A549 (cell line): Measurements from ENCODE around the gene DNM1. TPM values are rescaled to one million over a fixed set of nuclear protein-coding genes. Genes with fewer than 3 reads are reported as not detected.

ENCODE experiments used
- ATAC-seq, 2 experiments: fragments of 200-7000 bp in 1 of 2; fragments of >200 bp in 1 of 2; cut with Nextera tagmentation in 1 of 2; cut with Tn5 transposase in 1 of 2; 3 replicates each; pipeline versions ENCODE4 v1.8.0 to v1.9.1; 2018 to 2020; ENCODE audit warnings: mild to moderate bottlenecking in 1 of 2, moderate library complexity in 1 of 2
- CTCF ChIA-PET: fragments of 300-600 bp; sonication (Branson Sonifier 250); formaldehyde crosslinking; extraction: SDS; loops from one replicate; lab custom pipeline; 2021; ENCODE audit warnings: antibody characterized with exemption, inconsistent platforms; lab: Yijun Ruan, JAX
- POLR2A ChIA-PET: fragments of 350-600 bp; formaldehyde crosslinking; extraction: SDS; loops from one replicate; lab custom pipeline; 2021; ENCODE audit warnings: antibody characterized with exemption, inconsistent platforms; lab: Yijun Ruan, JAX
- DNase-seq, 2 experiments: peaks; one replicate each; pipeline versions ENCODE4 v3.0.0 to v3.0.0-alpha.2; 2011 to 2016; ENCODE audit warnings: low read depth in 1 of 2, low spot score in 1 of 2
- FAIRE-seq: peaks from 2 replicates; lab custom pipeline; 2011; peaks lifted over from hg19 to GRCh38; lab: Jason Lieb, UNC
- H3K27ac ChIP-seq, 2 experiments: fragments of >200 bp; sonication (Bioruptor Twin); formaldehyde crosslinking; 3 replicates each; pipeline ENCODE4 v1.5.1; 2016 to 2017
- H3K4me1 ChIP-seq: fragments of >200 bp; sonication (Bioruptor Twin); formaldehyde crosslinking; 3 replicates; pipeline ENCODE4 v1.6.1; 2016
- H3K4me2 ChIP-seq: fragments of >200 bp; sonication (Bioruptor Twin); formaldehyde crosslinking; 3 replicates; pipeline ENCODE4 v1.6.1; 2016
- H3K4me3 ChIP-seq: fragments of >200 bp; sonication (Bioruptor Twin); formaldehyde crosslinking; 3 replicates; pipeline ENCODE4 v1.5.1; 2016
- H3K9me3 ChIP-seq: fragments of >200 bp; sonication (Bioruptor Twin); formaldehyde crosslinking; 3 replicates; pipeline ENCODE4 v1.6.1; 2016
- BCL3 ChIP-seq: fragments of >200 bp; sonication (Bioruptor Twin); formaldehyde crosslinking; IDR thresholded peaks from 3 replicates; pipeline ENCODE4 v1.6.1; 2016
- BHLHE40 ChIP-seq: IDR thresholded peaks from 2 replicates; pipeline ENCODE4 v1.6.1; 2012; ENCODE audit warnings: low read depth, low read length, inconsistent platforms
- CBX2 ChIP-seq: fragments of 200-600 bp; sonication (generic); IDR thresholded peaks from 2 replicates; pipeline ENCODE4 v1.6.1; 2016; ENCODE audit warnings: low read depth, mild to moderate bottlenecking, borderline replicate concordance
- CBX8 ChIP-seq: fragments of 200-600 bp; sonication (generic); IDR thresholded peaks from 2 replicates; pipeline ENCODE4 v1.6.1; 2016
- CHD2 ChIP-seq: fragments of 150-350 bp; IDR thresholded peaks from 2 replicates; pipeline ENCODE4 v1.6.1; 2014; ENCODE audit warnings: low read length; ENCODE audit not compliant: partially characterized antibody
- E2F6 ChIP-seq: IDR thresholded peaks from 2 replicates; pipeline ENCODE4 v1.6.1; 2012; ENCODE audit warnings: low read depth, borderline replicate concordance
- EP300 ChIP-seq, 2 experiments: fragments of >200 bp; sonication (Bioruptor Twin); formaldehyde crosslinking; IDR thresholded peaks; 2 replicates in 1 of 2; 3 replicates in 1 of 2; pipeline ENCODE4 v1.6.1; 2016 to 2017
- ESRRA ChIP-seq: fragments of 150-350 bp; IDR thresholded peaks from 2 replicates; pipeline ENCODE4 v1.6.1; 2014; ENCODE audit warnings: mild to moderate bottlenecking, low read length, borderline replicate concordance
- FOSB ChIP-seq: fragments of 250-450 bp; sonication (Bioruptor Pico); IDR thresholded peaks from 2 replicates; pipeline ENCODE4 v1.5.0; 2020; ENCODE audit warnings: mild to moderate bottlenecking, moderate library complexity
- GATA3 ChIP-seq: IDR thresholded peaks from 2 replicates; pipeline ENCODE4 v1.6.1; 2012; ENCODE audit warnings: borderline replicate concordance
- HDAC2 ChIP-seq: fragments of 200-600 bp; sonication (generic); IDR thresholded peaks from 2 replicates; pipeline ENCODE4 v1.6.1; 2016
- HEYL ChIP-seq: fragments of 250-450 bp; sonication (Bioruptor Pico); IDR thresholded peaks from 2 replicates; pipeline ENCODE4 v1.8.0; 2021; ENCODE audit warnings: mild to moderate bottlenecking, moderate library complexity
- HMGXB4 ChIP-seq: fragments of 250-450 bp; sonication (Bioruptor Pico); IDR thresholded peaks from 2 replicates; pipeline ENCODE4 v1.5.0; 2021; ENCODE audit warnings: mild to moderate bottlenecking, moderate library complexity, borderline replicate concordance
- JUN ChIP-seq, 2 experiments: fragments of >200 bp; sonication (Bioruptor Twin); formaldehyde crosslinking; IDR thresholded peaks; 2 replicates in 1 of 2; 3 replicates in 1 of 2; pipeline ENCODE4 v1.6.1; 2016 to 2017
- KDM1A ChIP-seq: fragments of 200-600 bp; sonication (generic); IDR thresholded peaks from 2 replicates; pipeline ENCODE4 v1.6.1; 2016; ENCODE audit warnings: low read depth, mild to moderate bottlenecking
- MAFK ChIP-seq: fragments of 450-650 bp; IDR thresholded peaks from 2 replicates; pipeline ENCODE4 v1.6.1; 2014; ENCODE audit not compliant: partially characterized antibody
- MAX ChIP-seq: IDR thresholded peaks from 2 replicates; pipeline ENCODE4 v1.6.1; 2012
- NFE2L2 ChIP-seq: fragments of 150-350 bp; conservative IDR thresholded peaks from 2 replicates; pipeline ENCODE4 v1.6.1; 2014; ENCODE audit warnings: low read length
- NPAS2 ChIP-seq: fragments of 250-450 bp; sonication (Bioruptor Pico); IDR thresholded peaks from 2 replicates; pipeline ENCODE4 v1.8.0; 2022; ENCODE audit warnings: mild to moderate bottlenecking, moderate library complexity, borderline replicate concordance
- RFX5 ChIP-seq: fragments of 450-650 bp; IDR thresholded peaks from 2 replicates; pipeline ENCODE4 v1.7.1; 2014; ENCODE audit warnings: antibody characterized with exemption, mild to moderate bottlenecking, moderate library complexity
- RNF2 ChIP-seq: fragments of 200-600 bp; sonication (generic); IDR thresholded peaks from 2 replicates; pipeline ENCODE4 v1.6.1; 2016; ENCODE audit warnings: low read depth, mild to moderate bottlenecking, antibody characterized with exemption, moderate library complexity, borderline replicate concordance
- USF2 ChIP-seq: fragments of 450-650 bp; IDR thresholded peaks from 2 replicates; pipeline ENCODE4 v1.6.1; 2014; ENCODE audit warnings: antibody characterized with exemption
- ZNF302 ChIP-seq: fragments of 250-450 bp; sonication (Bioruptor Pico); IDR thresholded peaks from 2 replicates; pipeline ENCODE4 v1.9.0; 2021; ENCODE audit warnings: inconsistent platforms, mild to moderate bottlenecking, moderate library complexity
- WGBS: methylation state at CpG from one replicate; pipeline ENCODE4 v1.1.6; 2017; ENCODE audit errors: missing lambda C conversion rate; 5-methylcytosine and 5-hydroxymethylcytosine counted together
- polyA plus RNA-seq, 4 experiments: library from polyadenylated mRNA; depleted of rRNA in 3 of 4; stranded (reverse); fragments of >200 nt; fragmentation: RNase III in 1 of 4; extraction: RNeasy Plus Mini Kit Qiagen cat#74134 plus additional on column Dnase treatment in 1 of 4; gene quantifications; 2 replicates in 3 of 4; 3 replicates in 1 of 4; pipeline ENCODE4 v1.2.3, GENCODE V29; 2011 to 2017

The DNM1 gene
- polyA plus RNA-seq, 2 of the 4 experiments (the other 2 are of a cell fraction): 60.2 to 139 TPM

GRCh38 chr9:128253991-128254346, 50.8 kb downstream of the DNM1 start:
- H3K27ac ChIP-seq: no peak overlapping the region
- POLR2A ChIA-PET: no interaction called here
- ATAC-seq: no peak
- H3K4me2 ChIP-seq: no peak overlapping the region
- FAIRE-seq: no peak
- CTCF ChIA-PET: interaction anchor here (0.9 to 4.3 kb wide), 8 partner anchors 14 to 279 kb away, joined by 3 to 37 read pairs (median 3); no protein-coding TSS in a partner anchor
- no peaks in the 10 kb centered on the region for H3K9me3 ChIP-seq
- H3K4me3 ChIP-seq: no peak overlapping the region
- H3K4me1 ChIP-seq: no peaks in the 10 kb centered on the region
- no peak for DNase-seq
- WGBS: 86% methylated on average over 7 of the region's 7 CpGs
- TF ChIP-seq RNF2: no peak
- TF ChIP-seq FOSB (CRISPR knock-in tag): no peak
- TF ChIP-seq CBX8: no peak
- TF ChIP-seq BCL3: no peak
- TF ChIP-seq CBX2: no peak
- TF ChIP-seq RFX5: no peak
- TF ChIP-seq NPAS2: no peak
- no peak for TF ChIP-seq HMGXB4
- TF ChIP-seq NFE2L2: no peak
- TF ChIP-seq ZNF302 (CRISPR knock-in tag): no peak
- TF ChIP-seq KDM1A: no peak
- TF ChIP-seq JUN (IDR thresholded peaks at IDR 0.05): no peak; a peak in 1 of 5 replicates
- no peak for TF ChIP-seq HDAC2
- TF ChIP-seq E2F6: no peak
- TF ChIP-seq ESRRA: no peak
- no peak for TF ChIP-seq BHLHE40
- TF ChIP-seq CHD2: no peak
- no peak for TF ChIP-seq HEYL (CRISPR knock-in tag)

GRCh38 chr9:128254362-128254761, 51.2 kb downstream of the DNM1 start:
- Histone ChIP-seq H3K9me3 (no peaks in the 10 kb centered on the region), H3K4me1 (no peaks in the 10 kb centered on the region), H3K4me3 (no peak overlapping the region), H3K4me2 (no peak overlapping the region), H3K27ac (no peak overlapping the region)
- WGBS: 94% methylated on average over 19 of the region's 20 CpGs
- ChIA-PET CTCF (interaction anchor here (0.9 to 4.3 kb wide), 11 partner anchors 14 to 279 kb away, joined by 3 to 37 read pairs (median 5); no protein-coding TSS in a partner anchor), POLR2A (no interaction called here)
- DNase-seq (no peak), ATAC-seq (no peak), FAIRE-seq (no peak)
- no peak for TF ChIP-seq MAX
- TF ChIP-seq EP300 (IDR thresholded peaks at IDR 0.05): no peak
- no peak for TF ChIP-seq MAFK
- no peak for TF ChIP-seq GATA3
- TF ChIP-seq USF2: no peak
